Tongue (tissue), 2 donors: ENCODE data around the gene MFAP3. TPM values are rescaled to one million over a fixed set of nuclear protein-coding genes. Genes with fewer than 3 reads are reported as not detected.
"Not testable (repeated sequence)": the region's sequence is repeated elsewhere in the genome, so short reads cannot be mapped to it uniquely, and the experiment has no call there.

Source experiments
- DNase-seq: peaks from one replicate; pipeline ENCODE4 v3.0.0-alpha.2; 2015
- total RNA-seq: library from RNA; depleted of rRNA; stranded (reverse); fragments of >200 nt; gene quantifications from one replicate; pipeline ENCODE4 v1.2.3, GENCODE V29; 2014

MFAP3 gene
- total RNA-seq, 1 donor from 2014 or later, result 48.2 TPM

GRCh38 chr5:154055201-154055600 lies 16.4 kb downstream of the MFAP3 start:
- no peak for DNase-seq

- peak; percentile 14 for DNase-seq
These were observed 19.6 kb downstream of the MFAP3 start for GRCh38 chr5:154058055-154059038.

- no peak for DNase-seq
These were observed 20.3 kb downstream of the MFAP3 start for GRCh38 chr5:154059039-154059430.

- no peak for DNase-seq
These were observed 20.8 kb downstream of the MFAP3 start for GRCh38 chr5:154059583-154059982.

GRCh38 chr5:154060606-154061005 lies 21.8 kb downstream of the MFAP3 start:
- DNase-seq, result no peak

GRCh38 chr5:154063372-154063771 lies 24.6 kb downstream of the MFAP3 start:
- no peak for DNase-seq

GRCh38 chr5:154065971-154066370 lies 27.2 kb downstream of the MFAP3 start:
- no peak for DNase-seq

- not testable (repeated sequence) for DNase-seq
These were observed 31.1 kb downstream of the MFAP3 start for GRCh38 chr5:154069854-154070253.

- no peak for DNase-seq
These were observed 33.1 kb downstream of the MFAP3 start for GRCh38 chr5:154071799-154072413.

GRCh38 chr5:154072414-154073171 lies 33.8 kb downstream of the MFAP3 start:
- peak; percentile 93 for DNase-seq

- DNase-seq, result no peak
These were observed 37.6 kb downstream of the MFAP3 start for GRCh38 chr5:154076240-154076922.

- DNase-seq, result no peak
These were observed 38.9 kb downstream of the MFAP3 start for GRCh38 chr5:154077696-154078095.

- DNase-seq, result peak; percentile 65
These were observed 39.5 kb downstream of the MFAP3 start for GRCh38 chr5:154078272-154078671.

- no peak for DNase-seq
These were observed 42.5 kb downstream of the MFAP3 start for GRCh38 chr5:154081246-154081645.

- DNase-seq, result no peak
These were observed 45.4 kb downstream of the MFAP3 start for GRCh38 chr5:154084062-154084639.

- DNase-seq, result peak; percentile 37
These were observed 47.4 kb downstream of the MFAP3 start for GRCh38 chr5:154086146-154086545.

GRCh38 chr5:154086641-154087040 lies 47.9 kb downstream of the MFAP3 start:
- peak; percentile 86 for DNase-seq

GRCh38 chr5:154087260-154087659 lies 48.5 kb downstream of the MFAP3 start:
- DNase-seq, result no peak

- DNase-seq, result no peak
These were observed 50.0 kb downstream of the MFAP3 start for GRCh38 chr5:154088801-154089200.

GRCh38 chr5:154090656-154091055 lies 51.9 kb downstream of the MFAP3 start:
- DNase-seq, result no peak

GRCh38 chr5:154092356-154093141 lies 53.8 kb downstream of the MFAP3 start:
- peak; percentile 30 for DNase-seq
